Inflammatory macrophage (primary cell): Measurements from ENCODE around the gene SART3.
A peak's percentile ranks its signal among the peaks of the same experiment; 100 is the strongest.
"Not testable (repeated sequence)": the region's sequence is repeated elsewhere in the genome, so short reads cannot be mapped to it uniquely, and the experiment has no call there.

ENCODE experiments used
- DNase-seq, 2 donors: peaks; one replicate each; pipeline ENCODE4 v3.0.0-alpha.2; 2020 to 2022

The SART3 gene

DNA sequence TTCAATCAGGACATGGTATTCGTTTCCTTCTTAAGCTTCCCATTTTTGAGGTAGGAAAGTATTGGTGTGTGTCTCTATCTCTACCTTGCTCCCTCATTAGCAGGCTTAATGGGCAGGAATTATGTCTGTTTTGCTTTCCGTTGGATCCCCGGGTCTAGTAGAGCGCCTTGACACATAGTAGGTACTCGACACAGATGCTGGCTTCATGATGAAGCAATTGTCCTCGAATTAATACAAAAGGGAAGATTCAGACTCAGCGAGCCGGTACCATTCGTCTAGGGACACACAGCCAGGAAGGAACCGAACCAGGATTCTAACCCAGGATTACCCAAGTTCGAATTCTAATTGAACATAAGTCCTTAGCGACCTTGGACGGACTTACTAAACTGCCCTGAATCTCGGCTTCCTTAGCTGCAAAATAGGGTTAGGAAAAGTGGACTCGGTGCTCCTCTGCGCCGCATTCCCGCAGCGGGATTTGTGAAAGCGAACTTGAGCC is 927 bp upstream of the SART3 start:
- DNase-seq = peak in 1 of 2 donors; percentile 7

GRCh38 chr12:108560321-108560721 is 652 bp downstream of the SART3 start:
- DNase-seq = peak; percentile 58 to 60

DNA sequence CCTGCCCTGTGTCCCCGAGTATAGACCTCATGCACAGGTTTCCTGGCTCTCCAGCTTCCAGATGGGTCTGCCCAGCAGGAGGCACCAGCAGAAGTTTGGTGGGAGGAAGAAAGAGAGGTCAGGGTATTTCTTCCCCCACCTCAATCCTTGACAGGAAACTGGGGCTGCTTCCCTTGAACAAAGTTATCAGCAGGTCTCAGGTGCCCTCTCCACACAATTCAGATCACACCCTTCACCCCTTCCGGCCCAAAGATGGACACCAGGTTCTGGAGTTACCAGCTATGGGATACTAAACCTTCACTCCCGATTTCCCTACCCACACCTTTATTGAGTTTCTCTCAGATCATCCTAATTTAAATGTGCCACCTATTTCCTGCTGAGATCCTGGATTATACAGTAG is 1.2 kb downstream of the SART3 start:
- DNase-seq = no peak

DNA sequence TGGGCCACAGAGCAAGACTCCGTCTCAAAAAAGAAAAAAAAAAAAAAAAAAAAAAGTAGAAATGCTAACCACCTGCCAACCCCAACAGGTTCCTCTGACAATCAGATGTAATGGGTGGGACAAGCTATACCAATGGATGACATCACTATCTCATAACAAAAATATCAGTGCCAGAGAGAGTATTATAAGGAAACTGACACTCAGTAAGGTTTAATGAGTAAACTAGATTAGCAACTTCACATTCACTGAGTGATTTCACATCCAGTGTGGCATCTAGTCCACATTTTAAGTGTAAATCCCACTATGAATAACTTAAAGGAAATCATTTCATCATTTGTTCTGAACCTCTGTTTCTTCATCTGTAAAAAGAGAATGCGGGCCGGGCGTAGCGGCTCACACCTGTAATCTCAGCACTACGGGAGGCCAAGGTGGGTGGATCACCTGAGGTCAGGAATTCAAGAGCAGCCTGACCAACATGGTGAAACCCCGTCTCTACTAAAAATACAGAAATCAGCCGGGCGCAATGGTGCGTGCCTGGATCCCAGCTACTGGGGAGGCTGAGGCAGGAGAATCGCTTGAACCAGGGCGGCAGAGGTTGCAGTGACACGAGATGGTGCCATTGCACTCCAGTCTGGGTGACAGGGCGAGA is 1.8 kb downstream of the SART3 start:
- DNase-seq = no peak

- DNase-seq = not testable (repeated sequence)
These were observed 5.6 kb downstream of the SART3 start for GRCh38 chr12:108555383-108555782.

GRCh38 chr12:108553799-108554198 is 7.2 kb downstream of the SART3 start:
- no peak for DNase-seq

DNA sequence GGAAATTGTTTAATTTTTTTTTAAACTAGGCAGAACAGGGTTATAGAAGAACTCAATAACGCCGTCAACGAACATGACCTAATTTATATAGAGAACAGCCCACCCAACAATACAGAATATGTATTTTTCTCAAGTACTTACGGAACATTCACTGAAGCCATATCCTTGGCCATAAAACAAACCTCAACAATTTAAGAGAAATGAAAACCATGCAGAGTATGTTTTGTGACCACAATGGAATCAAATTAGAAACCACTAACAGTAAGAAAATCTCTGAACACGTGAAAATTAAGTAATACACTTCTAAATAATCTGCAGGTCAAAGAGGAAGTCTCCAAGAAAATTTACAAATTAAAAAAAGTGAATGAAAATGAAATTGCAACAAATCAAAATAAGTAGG is 9.4 kb downstream of the SART3 start:
- peak in 1 of 2 donors; percentile 15 for DNase-seq

- no peak for DNase-seq
These were observed 11.9 kb downstream of the SART3 start for GRCh38 chr12:108548954-108549521.

DNA sequence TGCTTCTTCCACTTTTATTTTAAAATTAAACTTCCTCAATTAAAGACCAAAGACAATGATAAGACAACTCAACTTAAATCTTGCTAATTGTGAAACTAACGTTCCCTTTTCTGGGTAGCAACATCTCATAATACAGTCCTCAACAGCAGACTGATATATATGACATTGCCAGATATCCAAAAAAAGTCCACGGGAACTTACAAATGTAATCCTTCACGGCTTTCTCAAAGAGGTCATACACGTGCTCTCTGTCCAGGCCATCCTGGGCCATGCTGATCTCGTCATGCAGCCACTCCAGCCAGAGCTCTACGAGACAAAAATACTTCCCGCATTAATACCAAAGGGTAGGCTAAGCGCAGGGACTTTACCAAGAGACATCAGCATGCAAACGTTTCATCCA is 13.3 kb downstream of the SART3 start:
- peak; percentile 54 to 80 for DNase-seq

GRCh38 chr12:108543652-108544051 is 17.3 kb downstream of the SART3 start:
- no peak for DNase-seq

DNA sequence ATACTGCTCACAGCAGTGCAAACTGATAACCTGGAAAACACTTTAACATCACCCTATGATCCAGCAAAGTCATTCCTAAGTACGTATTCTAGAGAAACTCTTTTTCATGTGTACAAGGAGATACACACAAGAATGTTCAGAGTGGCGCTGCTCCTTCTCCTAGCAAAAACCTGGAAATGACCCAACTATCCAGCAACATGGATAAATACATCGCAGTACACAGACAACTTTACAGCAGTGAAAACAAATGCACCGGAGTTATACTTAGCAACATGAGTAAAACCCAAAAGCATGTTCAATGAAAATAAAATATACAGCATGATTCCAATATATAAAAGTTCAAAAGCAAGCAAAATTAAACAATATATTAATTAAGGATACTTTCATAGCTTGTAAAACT is 18.7 kb downstream of the SART3 start:
- DNase-seq = no peak

GRCh38 chr12:108538616-108539195 is 22.3 kb downstream of the SART3 start:
- no peak for DNase-seq

- no peak for DNase-seq
These were observed 22.8 kb downstream of the SART3 start for GRCh38 chr12:108538146-108538545.

DNA sequence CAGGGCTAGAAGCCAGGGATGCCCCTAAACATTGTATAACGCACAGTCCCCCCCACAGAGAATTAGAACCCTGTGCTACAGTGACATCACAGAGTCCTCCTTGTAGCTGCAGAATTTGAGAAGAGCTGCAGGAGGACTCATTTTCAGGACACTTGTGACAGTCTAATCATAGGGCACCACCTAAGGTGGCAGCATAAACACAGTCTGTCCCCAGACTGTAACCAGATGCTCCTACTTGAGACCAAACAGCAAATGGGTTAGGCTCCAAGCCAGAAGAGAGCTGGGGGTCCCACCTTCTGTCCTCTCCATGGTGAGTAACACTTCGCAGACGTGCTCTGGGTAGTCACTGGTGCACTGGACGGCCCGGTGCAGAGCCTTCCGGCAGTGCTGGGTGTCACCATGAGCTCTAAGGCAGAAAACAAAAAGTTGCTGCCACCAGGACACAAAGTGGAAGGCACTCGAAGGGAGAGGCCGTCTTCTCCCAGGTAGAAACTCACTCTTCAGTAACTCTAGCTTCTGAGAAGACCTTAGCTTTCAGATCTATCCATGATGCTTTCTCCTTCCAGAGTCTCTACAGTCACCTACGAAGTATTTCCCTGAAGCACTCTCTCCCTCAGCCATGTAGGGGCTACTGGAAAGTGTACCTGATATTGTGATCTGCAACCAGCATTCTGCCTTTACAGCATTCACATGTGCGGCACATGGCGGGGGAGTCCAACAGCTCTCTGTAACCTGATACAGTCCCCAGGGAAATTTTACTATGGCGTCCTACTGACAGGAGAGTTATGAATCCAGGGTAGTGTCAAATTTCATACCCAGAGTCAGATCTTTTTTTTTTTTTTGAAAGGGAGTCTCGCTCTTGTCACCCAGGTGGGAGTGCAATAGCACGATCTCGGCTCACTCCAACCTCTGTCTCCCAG is 28.8 kb downstream of the SART3 start:
- no peak for DNase-seq

DNA sequence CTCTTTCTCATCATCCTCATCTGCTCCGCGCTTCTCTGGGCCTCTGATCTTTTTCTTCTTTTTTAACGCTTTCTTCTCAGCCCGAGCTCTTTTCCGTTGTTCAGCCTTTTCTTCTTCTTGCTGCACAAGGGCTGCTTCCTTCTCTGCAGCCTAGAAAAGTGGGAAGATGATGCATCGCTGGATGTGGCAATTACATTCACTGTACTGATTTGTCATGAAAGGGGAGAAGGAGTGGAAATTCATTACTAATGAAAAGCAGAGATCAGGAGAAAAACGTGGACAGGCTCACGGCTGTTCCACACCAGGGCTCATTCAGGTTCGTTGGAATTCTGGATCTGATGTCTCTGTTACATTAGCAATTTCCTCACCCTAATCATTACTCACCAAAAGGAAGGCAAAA is 30.8 kb downstream of the SART3 start:
- peak in 1 of 2 donors; percentile 26 for DNase-seq

- DNase-seq = no peak
These were observed 33.8 kb downstream of the SART3 start for GRCh38 chr12:108527166-108527496.

DNA sequence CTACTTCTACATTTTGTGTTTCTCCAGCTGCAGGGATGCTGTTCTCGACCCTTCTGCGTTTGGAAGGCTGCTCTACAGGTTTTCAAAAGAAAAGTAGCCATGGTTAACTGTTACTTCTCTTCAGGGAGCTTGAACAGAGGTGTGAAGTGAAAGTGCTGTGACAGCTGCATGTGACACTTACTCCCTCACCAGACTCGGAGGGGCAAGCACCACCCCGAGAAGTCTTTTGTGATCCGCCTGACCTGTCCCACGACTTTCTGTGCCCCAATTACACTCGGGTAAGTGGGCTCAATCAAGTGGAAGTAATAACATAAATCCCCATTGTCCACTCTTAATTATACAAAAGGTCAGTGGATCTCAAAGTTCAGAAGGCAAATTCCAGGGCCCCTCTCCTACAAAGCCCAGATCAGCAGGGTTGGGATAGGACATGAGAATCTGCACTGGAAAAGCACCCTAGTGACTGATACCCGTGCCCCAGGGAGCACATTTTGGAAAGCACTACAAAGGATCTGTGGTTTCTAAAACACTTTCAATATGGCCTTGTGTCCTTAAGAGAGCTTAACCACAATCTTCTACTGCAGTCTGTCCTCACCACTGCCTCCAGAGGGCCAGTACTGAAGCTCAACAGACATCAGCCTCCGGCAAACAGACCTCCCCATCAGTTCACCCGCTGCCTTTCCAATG is 34.3 kb downstream of the SART3 start:
- no peak for DNase-seq

GRCh38 chr12:108525681-108526080 is 35.3 kb downstream of the SART3 start:
- no peak for DNase-seq

DNA sequence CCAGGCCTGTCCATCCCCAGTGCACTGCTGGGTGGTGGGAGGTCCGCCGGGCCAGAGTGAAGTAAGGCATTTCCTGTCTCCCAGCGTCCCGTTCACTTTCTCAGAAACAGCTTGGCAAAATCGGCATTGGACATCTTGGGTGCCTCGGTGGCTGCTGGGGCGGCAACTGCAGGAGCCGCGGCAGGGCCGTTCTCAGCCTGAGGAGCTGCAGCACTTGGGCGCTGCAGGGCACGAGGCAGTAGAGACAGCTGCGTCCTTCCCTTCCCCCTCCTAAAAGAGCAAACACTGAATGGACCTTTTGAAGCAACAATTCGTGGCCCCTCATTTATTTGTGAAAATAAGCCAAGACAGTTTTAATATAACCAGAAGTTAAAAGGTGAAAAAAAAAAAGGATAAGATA is 37.6 kb downstream of the SART3 start:
- no peak for DNase-seq

DNA sequence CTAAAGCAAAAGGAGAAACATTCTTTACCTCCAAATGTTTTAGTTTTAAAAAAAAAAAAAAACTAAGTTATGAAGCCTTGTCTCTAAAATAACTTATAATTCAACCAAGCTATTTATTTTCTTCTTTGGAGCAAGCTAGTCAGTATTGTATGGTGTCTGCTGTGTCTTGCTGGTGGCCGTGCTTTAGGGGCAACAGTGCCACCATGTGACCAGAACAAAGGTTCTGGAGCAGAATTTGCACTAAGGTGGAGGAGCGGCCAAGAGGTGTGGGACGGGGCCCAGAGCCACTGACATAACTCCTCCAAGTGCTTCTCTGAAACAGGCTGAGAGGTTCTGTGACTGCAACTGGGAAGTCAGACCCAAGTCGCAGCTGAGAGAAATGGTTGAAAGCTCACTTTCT is 41.4 kb downstream of the SART3 start:
- no peak for DNase-seq

DNA sequence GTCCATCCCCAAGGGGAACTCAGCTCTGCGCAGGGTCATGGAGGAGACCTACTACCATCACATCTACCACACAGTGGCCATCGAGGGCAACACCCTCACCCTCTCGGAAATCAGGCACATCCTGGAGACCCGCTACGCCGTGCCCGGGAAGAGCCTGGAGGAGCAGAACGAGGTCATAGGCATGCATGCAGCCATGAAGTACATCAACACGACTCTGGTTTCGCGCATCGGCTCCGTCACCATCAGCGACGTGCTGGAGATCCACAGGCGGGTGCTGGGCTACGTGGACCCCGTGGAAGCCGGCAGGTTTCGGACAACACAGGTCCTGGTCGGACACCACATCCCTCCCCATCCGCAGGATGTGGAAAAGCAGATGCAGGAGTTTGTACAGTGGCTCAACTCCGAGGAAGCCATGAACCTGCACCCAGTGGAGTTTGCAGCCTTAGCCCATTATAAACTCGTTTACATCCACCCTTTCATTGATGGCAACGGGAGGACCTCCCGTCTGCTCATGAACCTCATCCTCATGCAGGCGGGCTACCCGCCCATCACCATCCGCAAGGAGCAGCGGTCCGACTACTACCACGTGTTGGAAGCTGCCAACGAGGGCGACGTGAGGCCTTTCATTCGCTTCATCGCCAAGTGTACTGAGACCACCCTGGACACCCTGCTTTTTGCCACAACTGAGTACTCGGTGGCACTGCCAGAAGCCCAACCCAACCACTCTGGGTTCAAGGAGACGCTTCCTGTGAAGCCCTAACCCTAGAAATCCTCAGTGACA is 42.1 kb downstream of the SART3 start:
- DNase-seq = no peak
